Stimulated activated effector memory CD8-positive, alpha-beta T cell treated with anti-CD3 and anti-CD28 coated beads, Interleukin-12 subunit alpha, Interleukin-12 subunit beta, amount 100 ng/mL, for 72 hours (primary cell): ENCODE results near the gene UBE2K.
A peak's percentile ranks its signal among the peaks of the same experiment; 100 is the strongest.
"Not testable (repeated sequence)": the region's sequence is repeated elsewhere in the genome, so short reads cannot be mapped to it uniquely, and the experiment has no call there.

Experiments
- ATAC-seq: fragments of 150-1000 bp; cut with Tn5 transposase; 2 replicates; pipeline ENCODE4 v1.10.0; 2021
- DNase-seq, 2 donors: peaks; one replicate each; pipeline ENCODE4 v3.0.0; 2021 to 2022; ENCODE audit warnings: low spot score in 2 of 2
- H3K27ac Mint-ChIP-seq: one replicate; pipeline ENCODE4 v1.8.0; 2022; ENCODE audit warnings: mild to moderate bottlenecking, mixed read lengths
- H3K36me3 Mint-ChIP-seq: one replicate; pipeline ENCODE4 v1.8.0; 2022; ENCODE audit warnings: mild to moderate bottlenecking, mixed read lengths
- H3K4me1 Mint-ChIP-seq: one replicate; pipeline ENCODE4 v1.8.0; 2022; ENCODE audit warnings: mixed read lengths
- H3K4me3 Mint-ChIP-seq: one replicate; pipeline ENCODE4 v1.8.0; 2022; ENCODE audit warnings: mild to moderate bottlenecking, mixed read lengths
- H3K9me3 Mint-ChIP-seq: one replicate; pipeline ENCODE4 v1.8.0; 2022; ENCODE audit warnings: mixed read lengths

Gene UBE2K

DNA sequence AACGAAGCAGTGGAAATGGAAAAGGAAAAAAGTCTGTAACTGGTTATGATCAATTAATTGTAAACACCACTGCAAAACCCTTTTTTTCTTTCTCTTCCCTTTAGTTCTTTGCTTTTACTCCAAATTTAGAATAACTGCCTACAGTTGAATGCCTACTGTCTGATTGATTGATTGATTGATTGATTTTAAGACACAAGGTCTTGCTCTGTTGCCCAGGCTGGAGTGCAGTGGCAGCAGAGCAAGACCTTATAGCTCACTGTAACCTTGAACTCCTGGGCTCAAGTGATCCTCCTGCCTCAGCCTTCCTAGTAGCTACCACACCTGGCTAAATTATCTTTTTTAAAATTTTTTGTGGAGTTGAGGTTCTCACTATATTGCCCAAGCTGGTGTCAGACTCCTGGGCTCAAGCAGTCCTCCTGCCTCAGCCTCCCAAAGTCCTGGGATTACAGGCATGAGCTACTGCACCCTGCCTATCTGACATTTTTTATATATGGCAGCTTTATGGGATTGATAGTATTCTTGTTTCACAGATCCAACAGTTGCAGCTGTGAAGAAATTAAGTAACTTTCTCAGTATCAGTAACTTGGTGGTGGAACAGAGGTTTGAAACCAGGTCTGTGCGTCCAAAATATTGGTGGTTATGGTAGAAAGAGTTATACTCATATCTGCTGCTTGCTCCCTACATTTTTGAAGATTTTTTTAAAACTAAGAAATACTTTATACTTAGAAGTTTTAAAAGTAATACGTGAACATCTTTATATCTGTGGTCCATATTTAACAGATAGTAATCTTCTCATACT lies 12.4 kb downstream of the UBE2K start:
- Mint-ChIP-seq H3K4me1 (peaks cover 41% of the 10 kb centered on the region), H3K9me3 (no peaks in the 10 kb centered on the region), H3K4me3 (no peak overlapping the region), H3K36me3 (peaks cover 51% of the 10 kb centered on the region), H3K27ac (peak overlapping the region; percentile 86)
- ATAC-seq, result peak; percentile 45
- no peak for DNase-seq

DNA sequence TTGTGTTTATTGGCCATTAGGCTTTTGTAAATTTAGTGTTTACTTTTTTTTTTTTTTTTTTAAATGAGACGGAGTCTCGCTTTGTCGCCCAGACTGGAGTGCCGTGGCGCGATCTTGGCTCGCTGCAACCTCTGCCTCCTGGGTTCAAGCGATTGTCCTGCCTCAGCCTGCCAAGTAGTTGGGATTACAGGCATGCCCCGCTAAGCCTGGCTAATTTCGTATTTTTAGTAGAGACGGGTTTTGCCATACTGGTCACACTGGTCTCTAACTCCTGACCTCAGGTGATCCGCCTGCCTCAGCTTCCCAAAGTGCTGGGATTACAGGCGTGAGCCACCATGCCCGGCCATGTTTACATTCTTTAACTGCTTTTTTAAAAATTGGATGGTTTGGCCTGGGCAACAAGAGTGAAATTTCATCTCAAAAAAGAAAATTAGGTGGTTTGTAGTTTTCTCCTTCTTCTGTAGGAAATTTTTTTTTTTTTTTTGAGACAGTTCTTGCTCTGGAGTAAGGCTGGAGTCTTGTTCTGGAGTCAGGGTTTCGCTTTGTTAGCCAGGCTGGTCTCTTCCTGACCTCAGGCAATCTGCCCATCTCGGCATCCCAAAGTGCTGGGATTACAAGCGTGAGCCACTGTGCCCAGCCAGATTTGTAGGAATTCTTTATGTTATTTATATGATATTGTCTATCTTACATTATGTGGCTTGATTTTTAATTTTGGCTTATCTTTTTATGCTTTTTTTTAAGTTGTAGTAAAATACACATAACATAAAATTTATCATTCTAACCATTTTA lies 15.1 kb downstream of the UBE2K start:
- no peak for ATAC-seq
- no peak overlapping the region for H3K27ac Mint-ChIP-seq
- peaks cover 65% of the 10 kb centered on the region for H3K36me3 Mint-ChIP-seq
- no peak overlapping the region for H3K4me3 Mint-ChIP-seq
- H3K4me1 Mint-ChIP-seq, result peaks cover 52% of the 10 kb centered on the region
- H3K9me3 Mint-ChIP-seq, result no peaks in the 10 kb centered on the region
- DNase-seq, result no peak

DNA sequence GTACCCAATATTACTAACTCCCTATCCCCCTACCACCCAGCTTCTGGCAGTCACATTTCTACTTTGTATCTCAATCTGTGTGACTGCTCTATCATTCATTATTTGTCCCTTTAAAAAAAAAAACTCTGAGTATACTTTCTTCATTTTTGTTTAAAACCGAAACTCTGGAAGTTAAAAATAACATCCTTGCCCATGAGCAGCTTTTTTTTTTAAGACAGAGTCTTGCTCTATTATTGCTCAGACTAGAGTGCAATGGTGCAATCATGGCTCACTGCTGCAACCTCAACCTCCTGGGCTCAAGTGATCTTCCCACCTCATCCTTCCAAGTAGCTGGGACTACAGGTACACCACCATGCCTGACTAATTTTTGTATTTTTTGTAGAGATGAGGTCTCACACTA lies 15.8 kb downstream of the UBE2K start:
- H3K9me3 Mint-ChIP-seq, result no peaks in the 10 kb centered on the region
- H3K4me3 Mint-ChIP-seq, result no peak overlapping the region
- ATAC-seq (no peak), DNase-seq (no peak)
- no peak overlapping the region for H3K27ac Mint-ChIP-seq
- peaks cover 66% of the 10 kb centered on the region for H3K36me3 Mint-ChIP-seq
- peaks cover 52% of the 10 kb centered on the region for H3K4me1 Mint-ChIP-seq

DNA sequence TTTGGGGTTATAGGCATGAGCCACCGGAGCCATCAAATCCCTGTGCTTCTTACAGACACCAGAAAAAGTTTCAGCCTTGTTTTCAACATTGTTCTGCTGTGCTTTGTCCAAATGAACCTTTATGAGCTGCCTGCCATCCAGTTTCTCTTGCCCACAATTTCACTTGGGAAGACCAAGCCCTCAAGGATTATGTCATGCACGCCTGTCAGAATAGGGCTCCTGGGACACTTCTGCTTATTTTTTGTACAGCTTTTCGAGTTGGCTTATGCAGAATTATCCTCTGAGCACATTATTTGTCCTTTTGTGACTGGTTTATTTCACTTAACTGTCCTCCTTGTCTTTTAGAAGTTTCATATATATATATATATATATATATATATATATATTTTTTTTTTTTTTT lies 16.2 kb downstream of the UBE2K start:
- Mint-ChIP-seq H3K4me3 (no peak overlapping the region), H3K9me3 (no peaks in the 10 kb centered on the region), H3K36me3 (peaks cover 66% of the 10 kb centered on the region), H3K27ac (no peak overlapping the region), H3K4me1 (peaks cover 52% of the 10 kb centered on the region)
- ATAC-seq (no peak), DNase-seq (no peak)

DNA sequence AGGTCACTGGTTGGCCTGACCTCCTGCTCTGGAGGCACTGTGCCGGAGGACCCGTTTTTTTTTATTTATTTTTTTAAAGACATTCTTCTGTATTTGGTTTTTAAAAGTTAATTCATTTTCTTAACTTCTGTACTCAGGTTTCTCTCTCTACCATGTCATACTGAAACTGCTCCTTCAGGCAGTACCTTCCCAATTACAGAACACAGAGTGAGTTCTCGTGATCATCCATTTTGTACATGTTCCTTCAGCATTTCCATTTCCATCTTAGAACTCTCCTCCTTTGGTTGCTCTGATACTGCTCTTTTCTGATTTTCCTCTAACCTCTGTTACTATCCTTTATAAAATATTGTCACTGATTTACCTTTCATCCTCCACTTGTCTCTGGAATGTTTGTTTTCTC lies 17.9 kb downstream of the UBE2K start:
- DNase-seq, result no peak
- no peak overlapping the region for H3K27ac Mint-ChIP-seq
- no peaks in the 10 kb centered on the region for H3K9me3 Mint-ChIP-seq
- H3K36me3 Mint-ChIP-seq, result peaks cover 70% of the 10 kb centered on the region
- no peak for ATAC-seq
- peaks cover 56% of the 10 kb centered on the region for H3K4me1 Mint-ChIP-seq
- H3K4me3 Mint-ChIP-seq, result no peak overlapping the region

DNA sequence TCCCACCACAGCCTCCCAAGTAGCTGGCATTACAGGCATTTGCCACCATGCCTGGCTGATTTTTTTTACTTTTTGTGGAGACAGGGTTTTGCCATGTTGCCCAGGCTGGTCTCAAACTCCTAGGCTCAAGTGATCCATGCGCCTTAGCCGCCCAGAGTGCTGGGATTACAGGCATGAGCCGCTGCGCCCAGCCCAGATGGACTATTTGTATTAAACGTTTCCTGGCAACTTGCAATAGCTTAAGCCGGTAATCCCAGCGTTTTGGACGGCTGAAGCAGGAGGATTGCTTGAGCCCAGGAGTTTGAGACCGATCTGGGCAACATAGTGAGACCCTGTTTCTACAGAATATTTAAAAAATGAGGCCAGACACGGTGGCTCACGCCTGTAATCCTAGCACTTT lies 18.4 kb downstream of the UBE2K start:
- Mint-ChIP-seq H3K36me3 (peaks cover 67% of the 10 kb centered on the region), H3K4me1 (peaks cover 62% of the 10 kb centered on the region), H3K9me3 (no peaks in the 10 kb centered on the region), H3K4me3 (no peak overlapping the region), H3K27ac (no peak overlapping the region)
- ATAC-seq, result no peak
- no peak for DNase-seq

DNA sequence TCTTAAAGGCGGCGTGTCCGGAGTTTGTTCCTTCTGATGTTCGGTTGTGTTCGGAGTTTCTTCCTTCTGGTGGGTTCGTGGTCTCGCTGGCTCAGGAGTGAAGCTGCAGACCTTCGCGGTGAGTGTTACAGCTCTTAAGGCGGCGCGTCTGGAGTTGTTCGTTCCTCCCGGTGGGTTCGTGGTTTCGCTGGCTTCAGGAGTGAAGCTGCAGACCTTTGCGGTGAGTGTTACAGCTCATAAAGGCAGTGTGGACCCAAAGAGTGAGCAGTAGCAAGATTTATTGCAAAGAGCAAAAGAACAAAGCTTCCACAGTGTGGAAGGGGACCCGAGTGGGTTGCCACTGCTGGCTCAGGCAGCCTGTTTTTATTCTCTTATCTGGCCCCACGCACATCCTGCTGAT lies 19.8 kb downstream of the UBE2K start:
- H3K27ac Mint-ChIP-seq, result peak overlapping the region; percentile 74
- not testable (repeated sequence) for H3K9me3 Mint-ChIP-seq, DNase-seq, ATAC-seq
- H3K4me3 Mint-ChIP-seq, result peak overlapping the region; percentile 23
- peaks cover 62% of the 10 kb centered on the region for H3K4me1 Mint-ChIP-seq
- peaks cover 60% of the 10 kb centered on the region for H3K36me3 Mint-ChIP-seq

DNA sequence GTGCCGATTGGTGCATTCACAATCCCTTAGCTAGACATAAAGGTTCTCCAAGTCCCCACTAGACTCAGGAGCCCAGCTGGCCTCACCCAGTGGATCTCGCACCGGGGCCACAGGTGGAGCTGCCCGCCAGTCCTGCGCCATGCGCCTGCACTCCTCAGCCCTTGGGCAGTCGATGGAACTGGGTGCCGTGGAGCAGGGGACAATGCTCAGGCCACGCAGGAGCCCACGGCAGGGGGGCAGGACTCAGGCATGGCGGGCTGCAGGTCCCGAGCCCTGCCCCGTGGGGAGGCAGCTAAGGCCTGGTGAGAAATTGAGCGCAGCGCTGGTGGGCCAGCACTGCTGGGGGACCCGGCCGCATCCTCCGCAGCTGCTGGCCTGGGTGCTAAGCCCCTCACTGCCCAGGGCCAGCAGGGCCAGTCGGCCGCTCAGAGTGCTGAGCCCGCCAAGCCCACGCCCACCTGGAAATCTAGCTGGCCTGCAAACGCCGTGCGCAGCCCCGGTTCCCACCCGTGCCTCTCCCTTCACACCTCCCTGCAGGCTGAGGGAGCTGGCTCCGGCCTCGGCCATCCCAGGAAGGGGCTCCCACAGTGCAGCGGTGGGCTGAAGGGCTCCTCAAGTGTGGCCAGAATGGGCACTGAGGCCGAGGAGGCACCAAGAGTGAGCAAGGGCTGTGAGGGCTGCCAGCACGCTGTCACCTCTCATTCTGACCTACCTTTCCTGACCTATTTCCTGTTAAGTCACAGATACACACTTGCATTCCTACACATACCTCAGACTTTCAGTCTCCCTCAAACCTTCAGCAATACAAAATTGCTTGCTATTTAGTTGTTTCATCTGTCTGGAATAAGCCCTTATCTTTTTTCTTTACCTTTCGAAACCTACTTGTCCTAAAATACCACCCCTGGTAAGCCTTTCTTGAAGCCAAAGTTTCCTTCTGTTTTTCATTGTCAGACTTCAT lies 20.7 kb downstream of the UBE2K start:
- peak overlapping the region; percentile 4 for H3K27ac Mint-ChIP-seq
- H3K36me3 Mint-ChIP-seq, result peaks cover 60% of the 10 kb centered on the region
- H3K4me1 Mint-ChIP-seq, result peaks cover 59% of the 10 kb centered on the region
- ATAC-seq (peak; percentile 94), DNase-seq (no peak)
- H3K4me3 Mint-ChIP-seq, result peak overlapping the region; percentile 23
- no peaks in the 10 kb centered on the region for H3K9me3 Mint-ChIP-seq

DNA sequence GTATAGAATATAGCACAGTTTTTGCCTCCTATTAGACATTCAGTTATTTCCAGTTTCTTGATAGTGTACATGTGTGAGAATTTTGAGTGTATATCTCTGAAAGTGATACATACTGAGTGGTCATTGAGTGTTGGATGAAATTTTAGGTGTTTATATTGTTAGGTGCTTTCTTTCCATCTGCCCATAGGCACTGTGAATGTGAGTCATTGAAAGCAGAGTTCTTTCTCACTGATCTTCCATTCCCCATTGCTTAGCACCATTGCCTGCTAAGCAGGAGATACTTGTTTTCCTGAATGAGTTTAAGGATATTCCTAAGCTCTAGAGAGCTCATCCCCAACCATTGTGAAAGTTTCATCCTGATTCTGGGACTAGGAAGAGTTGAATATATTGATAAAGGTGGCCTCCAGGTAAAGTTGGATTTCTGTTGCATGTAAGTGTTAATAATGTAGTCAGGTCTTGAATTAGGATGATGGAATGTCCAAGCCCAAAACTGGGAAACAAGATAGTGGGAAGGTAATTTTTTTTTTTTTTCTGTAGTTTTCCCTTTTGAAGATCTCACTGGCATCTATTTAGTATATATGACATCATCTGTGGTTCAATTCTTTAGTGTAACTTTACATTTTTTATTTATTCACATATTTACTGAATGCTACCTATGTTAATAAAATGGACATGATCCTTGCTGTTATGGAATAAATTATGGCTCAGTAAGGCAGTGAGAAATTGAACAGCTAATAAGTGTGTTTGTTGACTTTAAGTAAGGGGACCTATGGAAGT lies 22.1 kb downstream of the UBE2K start:
- DNase-seq, result no peak
- H3K27ac Mint-ChIP-seq, result peak overlapping the region; percentile 81
- H3K9me3 Mint-ChIP-seq, result no peaks in the 10 kb centered on the region
- H3K36me3 Mint-ChIP-seq, result peaks cover 60% of the 10 kb centered on the region
- H3K4me3 Mint-ChIP-seq, result no peak overlapping the region
- peak; percentile 73 for ATAC-seq
- H3K4me1 Mint-ChIP-seq, result peaks cover 52% of the 10 kb centered on the region

DNA sequence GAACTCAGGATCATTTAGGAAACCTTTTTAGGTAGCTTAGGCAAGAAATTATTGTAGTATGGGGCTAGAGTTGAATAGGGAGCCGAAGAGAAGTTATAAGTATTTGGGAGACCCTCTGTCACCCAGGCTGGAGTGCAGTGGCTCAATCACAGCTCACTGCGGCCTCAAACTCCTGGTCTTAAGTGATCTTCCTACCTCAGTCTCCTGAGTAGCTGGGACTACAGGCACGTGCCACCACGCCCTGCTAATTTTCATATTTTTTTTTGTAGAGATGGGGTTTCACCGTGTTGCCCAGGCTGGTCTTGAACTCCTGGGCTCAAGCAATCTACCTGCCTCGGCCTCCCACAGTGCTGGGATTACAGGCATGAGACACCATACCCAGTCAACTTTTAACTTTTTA lies 23.3 kb downstream of the UBE2K start:
- peaks cover 46% of the 10 kb centered on the region for H3K4me1 Mint-ChIP-seq

DNA sequence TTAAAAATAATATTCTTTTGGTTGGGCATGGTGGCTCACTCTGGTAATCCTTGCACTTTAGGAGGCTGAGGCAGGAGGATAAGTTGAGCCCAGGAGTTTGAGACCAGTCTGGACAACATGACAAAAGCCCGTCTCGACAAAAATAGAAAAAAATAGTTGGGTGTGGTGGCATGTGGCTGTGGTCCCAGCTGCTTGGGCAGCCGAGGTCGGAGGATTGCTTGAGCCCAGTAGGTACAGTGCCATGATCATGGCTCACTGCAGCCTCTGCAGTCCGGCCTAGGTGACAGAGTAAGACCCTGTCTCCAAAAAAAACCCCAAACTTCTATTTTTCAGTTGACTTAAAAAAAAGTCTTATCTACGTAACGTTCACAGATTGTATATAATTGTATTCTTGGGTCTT lies 23.9 kb downstream of the UBE2K start:
- ATAC-seq (no peak), DNase-seq (no peak)
- H3K4me1 Mint-ChIP-seq, result peaks cover 51% of the 10 kb centered on the region
- no peak overlapping the region for H3K27ac Mint-ChIP-seq
- H3K9me3 Mint-ChIP-seq, result no peaks in the 10 kb centered on the region
- H3K4me3 Mint-ChIP-seq, result no peak overlapping the region
- H3K36me3 Mint-ChIP-seq, result peaks cover 47% of the 10 kb centered on the region

More for the DNA sequence above, 23.3 kb downstream of the UBE2K start:
- H3K4me3 Mint-ChIP-seq, H3K9me3 Mint-ChIP-seq, H3K27ac Mint-ChIP-seq, ATAC-seq, DNase-seq: not testable (repeated sequence)
- H3K36me3 Mint-ChIP-seq, result peaks cover 49% of the 10 kb centered on the region

DNA sequence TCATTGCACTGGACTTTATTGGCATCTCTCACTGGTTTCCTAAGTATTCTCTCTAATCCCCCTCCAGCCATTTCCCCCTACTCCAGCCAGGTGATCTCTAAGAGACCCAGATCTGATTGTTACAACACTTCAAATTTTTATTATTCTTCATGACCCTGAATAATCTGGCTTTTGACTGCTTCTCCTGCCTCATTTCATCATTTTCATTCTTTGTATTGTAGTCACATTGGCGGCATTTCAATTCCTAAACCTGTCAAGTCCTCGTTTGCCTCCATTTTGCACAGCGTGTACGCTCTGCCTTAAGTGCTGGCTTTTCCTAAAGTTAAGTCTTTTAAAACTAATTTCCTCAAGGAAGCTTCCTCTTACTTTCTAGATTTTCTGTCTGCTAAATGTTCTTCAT lies 31.6 kb downstream of the UBE2K start:
- H3K4me3 Mint-ChIP-seq, result no peak overlapping the region
- H3K36me3 Mint-ChIP-seq, result peaks cover 29% of the 10 kb centered on the region
- H3K9me3 Mint-ChIP-seq, result no peaks in the 10 kb centered on the region
- ATAC-seq, result no peak
- peak overlapping the region; percentile 26 for H3K27ac Mint-ChIP-seq
- no peak for DNase-seq
- peaks cover 36% of the 10 kb centered on the region for H3K4me1 Mint-ChIP-seq

DNA sequence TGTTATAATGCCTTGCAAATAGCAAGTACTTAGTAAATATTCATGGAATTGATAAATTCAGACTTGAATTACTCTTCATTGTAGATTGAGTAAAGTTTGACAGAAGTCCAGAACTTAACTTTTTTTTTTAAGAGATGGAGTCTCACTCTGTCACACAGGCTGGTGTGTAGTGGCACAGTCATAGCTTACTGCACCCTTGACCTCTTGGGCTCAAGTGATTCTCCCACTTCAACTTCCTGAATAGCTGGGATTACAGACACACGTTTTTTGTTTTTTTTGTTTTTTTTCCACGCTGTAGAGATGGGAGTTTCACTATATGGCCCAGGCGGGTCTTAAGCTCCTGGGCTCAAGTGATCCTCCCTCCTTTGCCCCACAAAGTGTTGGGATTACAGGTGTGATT lies 32.1 kb downstream of the UBE2K start:
- peaks cover 25% of the 10 kb centered on the region for H3K36me3 Mint-ChIP-seq
- no peak overlapping the region for H3K4me3 Mint-ChIP-seq
- H3K9me3 Mint-ChIP-seq, result no peaks in the 10 kb centered on the region
- peaks cover 36% of the 10 kb centered on the region for H3K4me1 Mint-ChIP-seq
- ATAC-seq (no peak), DNase-seq (no peak)
- H3K27ac Mint-ChIP-seq, result no peak overlapping the region

DNA sequence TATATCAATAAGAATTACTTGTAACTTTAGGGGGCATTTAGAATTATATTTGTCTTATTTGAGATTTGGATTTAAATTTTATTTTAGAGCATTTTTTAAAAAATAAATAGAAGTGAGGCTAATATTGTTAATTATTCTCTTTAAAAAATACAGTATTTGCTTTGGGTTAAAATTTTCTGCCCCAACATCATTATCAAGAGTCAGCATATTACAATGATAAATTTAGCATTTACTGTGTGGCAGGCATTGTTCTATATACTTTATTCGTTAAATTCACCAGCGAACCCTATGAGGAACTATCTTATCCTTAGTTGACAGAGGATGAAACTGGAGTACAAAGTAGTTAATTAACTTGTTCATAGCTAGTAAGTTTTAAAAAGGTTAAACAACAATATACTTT lies 34.0 kb downstream of the UBE2K start:
- H3K4me1 Mint-ChIP-seq, result peaks cover 30% of the 10 kb centered on the region

More for the DNA sequence above, 34.0 kb downstream of the UBE2K start:
- no peaks in the 10 kb centered on the region for H3K9me3 Mint-ChIP-seq
- H3K36me3 Mint-ChIP-seq, result peaks cover 32% of the 10 kb centered on the region
- no peak overlapping the region for H3K27ac Mint-ChIP-seq
- ATAC-seq, result no peak
- no peak overlapping the region for H3K4me3 Mint-ChIP-seq
- no peak for DNase-seq
